ENCODE data around the gene MZT1.

Gene MZT1

GRCh38 chr13:72680353-72680752 is 47.1 kb downstream of the MZT1 start:
- no peak for DNase-seq (ENCODE audit: low read depth)

- no peak for DNase-seq (ENCODE audit: low read depth)
Observed at GRCh38 chr13:72678312-72678711, 49.1 kb downstream of the MZT1 start.

GRCh38 chr13:72677431-72677830 is 50.0 kb downstream of the MZT1 start:
- DNase-seq (ENCODE audit: low read depth), result no peak

DNA sequence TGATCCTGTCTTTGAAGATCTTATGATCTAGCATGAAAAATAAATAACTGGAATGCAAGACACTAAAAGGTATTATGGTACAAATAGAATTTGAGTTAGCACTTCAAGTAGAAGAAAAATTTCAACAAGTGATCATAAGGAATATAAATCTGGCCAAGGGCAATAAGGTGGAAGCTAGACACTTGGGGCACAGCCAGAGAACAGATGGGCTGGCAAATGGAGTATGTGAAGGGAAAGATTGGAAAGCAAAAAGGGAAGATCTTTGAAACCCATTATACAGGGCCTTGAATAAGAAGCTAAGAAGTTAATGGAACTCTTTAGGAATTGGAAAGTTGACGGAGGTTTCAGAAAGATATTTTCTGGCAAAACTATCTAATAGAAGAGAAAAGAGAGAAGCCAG is 61.0 kb downstream of the MZT1 start:
- DNase-seq (ENCODE audit: low read depth), result no peak

DNA sequence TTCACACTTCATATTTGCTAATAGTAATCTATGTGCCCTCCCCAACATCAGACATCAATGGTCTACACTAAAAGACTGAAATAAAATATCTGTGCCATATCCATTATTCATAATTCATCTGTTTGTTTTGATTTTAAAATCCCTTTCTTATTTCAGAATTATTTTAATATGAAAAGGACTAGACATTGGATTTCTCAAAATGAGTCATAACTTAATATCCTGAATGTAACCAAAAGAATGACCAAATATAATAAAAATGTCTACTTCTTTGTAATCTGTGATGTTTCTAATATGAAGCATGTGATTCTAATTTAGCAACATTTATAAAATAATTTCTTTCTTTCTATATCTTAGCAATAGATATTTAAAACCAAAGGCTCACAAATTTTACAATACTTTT is 64.9 kb downstream of the MZT1 start:
- DNase-seq (ENCODE audit: low read depth), result no peak

Measured in T-helper 22 cell (primary cell).